GM12873 (cell line): ENCODE data around the gene WFDC8.

Source experiments
- TF ChIP-seq, protein P1 (sequence below): IDR thresholded peaks from 2 replicates; pipeline ENCODE4 v1.5.1; 2012; ENCODE audit warnings: low read depth, mild to moderate bottlenecking, moderate library complexity, low read length, control low read depth; ENCODE audit not compliant: insufficient read depth; ENCODE audit errors: missing control alignments

WFDC8 gene

DNA sequence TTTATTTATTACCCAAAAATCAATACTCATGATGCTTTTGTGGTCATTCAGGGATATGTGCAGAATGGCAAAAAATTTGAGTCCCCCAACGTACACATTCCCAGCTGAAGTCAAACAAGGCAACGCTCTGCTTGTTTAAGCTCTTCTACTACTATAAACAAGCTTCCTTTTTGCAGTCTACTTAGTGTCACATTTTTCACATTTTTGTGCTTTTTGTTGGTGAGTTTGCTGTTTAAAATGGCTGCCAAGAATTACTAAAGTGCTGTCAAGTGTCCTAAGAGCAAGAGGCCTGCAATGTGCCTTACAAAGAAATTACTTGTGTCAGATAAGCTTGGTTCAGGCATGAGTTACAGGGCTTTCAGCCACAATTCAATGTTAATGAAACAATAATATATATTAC, 2.1 kb downstream of the WFDC8 start:
- TF ChIP-seq, protein P1, sequence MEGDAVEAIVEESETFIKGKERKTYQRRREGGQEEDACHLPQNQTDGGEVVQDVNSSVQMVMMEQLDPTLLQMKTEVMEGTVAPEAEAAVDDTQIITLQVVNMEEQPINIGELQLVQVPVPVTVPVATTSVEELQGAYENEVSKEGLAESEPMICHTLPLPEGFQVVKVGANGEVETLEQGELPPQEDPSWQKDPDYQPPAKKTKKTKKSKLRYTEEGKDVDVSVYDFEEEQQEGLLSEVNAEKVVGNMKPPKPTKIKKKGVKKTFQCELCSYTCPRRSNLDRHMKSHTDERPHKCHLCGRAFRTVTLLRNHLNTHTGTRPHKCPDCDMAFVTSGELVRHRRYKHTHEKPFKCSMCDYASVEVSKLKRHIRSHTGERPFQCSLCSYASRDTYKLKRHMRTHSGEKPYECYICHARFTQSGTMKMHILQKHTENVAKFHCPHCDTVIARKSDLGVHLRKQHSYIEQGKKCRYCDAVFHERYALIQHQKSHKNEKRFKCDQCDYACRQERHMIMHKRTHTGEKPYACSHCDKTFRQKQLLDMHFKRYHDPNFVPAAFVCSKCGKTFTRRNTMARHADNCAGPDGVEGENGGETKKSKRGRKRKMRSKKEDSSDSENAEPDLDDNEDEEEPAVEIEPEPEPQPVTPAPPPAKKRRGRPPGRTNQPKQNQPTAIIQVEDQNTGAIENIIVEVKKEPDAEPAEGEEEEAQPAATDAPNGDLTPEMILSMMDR = no peak

DNA sequence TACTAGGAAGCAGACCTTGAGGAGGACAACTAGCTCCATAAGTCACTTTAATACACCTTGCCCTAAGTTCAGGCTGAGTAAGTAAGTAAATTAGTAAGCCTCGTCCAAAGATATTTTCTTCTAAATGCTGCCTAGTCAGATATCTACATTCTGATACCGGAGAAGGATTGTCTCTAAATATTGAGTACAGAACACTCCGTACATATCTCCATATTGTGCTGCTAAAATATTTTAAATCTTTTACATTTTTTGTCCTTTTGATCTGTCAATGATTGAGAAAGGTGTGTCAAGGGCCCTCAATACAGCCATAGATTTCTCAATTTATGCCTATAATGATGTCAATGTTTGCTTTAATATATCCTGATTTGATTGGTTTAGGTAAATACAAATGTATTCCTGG, 3.2 kb downstream of the WFDC8 start:
- TF ChIP-seq, protein P1 = no peak

DNA sequence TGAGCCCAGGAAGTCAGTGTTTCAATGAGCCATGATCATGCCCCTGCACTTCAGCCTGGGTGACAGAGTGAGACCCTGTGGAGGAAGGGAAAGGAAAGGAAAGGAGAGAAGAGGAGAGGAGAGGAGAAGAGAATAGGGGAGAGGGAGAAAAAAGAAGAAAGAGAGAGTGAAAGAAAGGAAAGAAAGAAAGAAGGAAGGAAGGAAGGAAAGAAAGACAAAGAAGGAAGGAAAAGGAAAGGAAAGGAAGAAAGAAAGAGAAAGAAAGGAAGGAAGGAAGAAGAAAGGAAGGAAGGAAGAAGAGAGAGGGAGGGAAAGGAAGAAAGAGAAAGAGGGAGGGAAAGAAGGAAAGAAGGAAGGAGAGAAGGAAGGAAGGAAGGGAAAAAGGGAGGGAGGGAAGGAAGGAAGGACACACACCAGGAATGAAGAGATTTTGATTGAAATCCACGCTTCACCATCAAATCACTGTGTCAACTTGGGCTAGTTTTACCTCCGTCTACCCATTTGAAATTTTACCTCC, 14.3 kb downstream of the WFDC8 start:
- TF ChIP-seq, protein P1 = no peak

DNA sequence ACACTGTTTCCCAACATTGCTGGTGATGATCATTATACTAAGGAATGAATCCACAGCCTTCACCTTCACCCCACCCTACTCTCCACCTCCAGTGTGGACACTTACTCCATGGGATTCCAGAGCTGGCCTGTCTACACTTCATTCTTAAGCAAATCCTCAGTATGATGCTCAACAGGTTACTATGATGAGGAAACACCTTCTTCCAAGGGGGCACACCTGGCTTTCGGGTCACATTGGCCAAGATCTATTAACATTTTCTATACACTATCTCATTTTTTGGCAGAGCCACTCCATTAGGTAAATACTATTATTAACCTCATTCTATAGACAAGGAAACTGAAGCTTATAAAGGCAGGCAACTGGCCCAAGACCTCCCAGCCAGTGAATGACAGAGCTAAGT, 23.9 kb downstream of the WFDC8 start:
- TF ChIP-seq, protein P1 = no peak

DNA sequence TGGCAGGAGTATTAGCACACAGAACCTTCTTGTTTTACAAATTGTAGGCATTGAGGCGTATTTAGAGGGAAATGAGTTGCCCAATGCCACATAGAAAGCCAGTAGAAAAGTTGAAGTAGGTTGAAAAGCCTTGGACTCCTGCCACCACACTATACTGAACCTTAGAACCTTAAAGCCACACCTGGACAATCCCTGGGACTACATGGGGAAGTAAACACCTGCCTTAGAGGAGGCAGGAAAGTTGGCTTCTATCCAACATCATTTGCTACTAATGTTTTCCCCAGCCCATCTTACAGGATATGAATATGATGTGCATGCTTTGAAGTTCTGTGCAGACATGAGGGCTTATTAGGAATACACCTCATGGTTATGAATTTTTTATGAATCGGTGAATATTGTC, 26.6 kb downstream of the WFDC8 start:
- TF ChIP-seq, protein P1 = no peak

DNA sequence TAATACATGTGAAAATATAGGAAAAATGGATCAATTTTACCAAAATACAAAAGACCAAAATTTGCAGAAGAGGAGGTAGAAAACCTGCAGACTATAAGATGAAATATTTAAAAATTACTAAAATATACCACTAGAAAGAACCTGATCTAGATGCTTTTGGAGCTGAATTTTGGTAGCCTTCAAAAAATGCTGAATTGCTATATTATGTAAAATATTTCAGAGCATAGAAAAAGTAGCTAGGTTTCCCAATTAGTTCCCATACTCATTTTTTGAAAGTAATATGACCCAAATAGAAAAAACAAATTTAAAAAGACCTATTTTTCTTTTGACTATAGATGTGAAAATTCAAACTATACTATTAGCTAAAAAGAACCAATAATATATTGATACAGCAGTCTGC, 28.3 kb downstream of the WFDC8 start:
- TF ChIP-seq, protein P1 = no peak

DNA sequence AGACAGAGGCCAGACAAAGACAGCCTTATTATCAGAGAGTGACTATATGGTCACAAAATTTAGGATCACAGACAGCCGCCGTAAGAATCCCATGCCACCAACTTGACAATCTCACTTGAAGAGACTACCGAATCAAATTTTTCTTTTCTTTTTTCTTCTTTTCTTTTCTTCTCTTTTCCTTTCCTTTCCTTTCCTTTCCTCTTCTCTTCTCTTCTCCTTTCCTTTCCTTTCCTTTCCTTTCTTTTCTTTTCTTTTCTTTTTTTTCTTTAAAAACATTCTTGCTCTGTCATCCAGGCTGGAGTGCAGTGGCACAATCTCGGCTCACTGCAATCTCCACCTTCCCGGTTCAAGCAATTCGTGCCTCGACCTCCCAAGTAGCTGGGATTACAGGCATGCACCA, 30.7 kb downstream of the WFDC8 start:
- TF ChIP-seq, protein P1 = no peak
